Osteocyte (in vitro differentiated cells): Measurements from ENCODE around the gene CADPS. TPM values are rescaled to one million over a fixed set of nuclear protein-coding genes. Genes with fewer than 3 reads are reported as not detected.

ENCODE experiments used
- DNase-seq: peaks from one replicate; pipeline ENCODE4 v3.0.0; 2021; ENCODE audit warnings: mixed read lengths; ENCODE audit not compliant: unreplicated experiment; ENCODE audit errors: extremely low spot score
- H3K27ac Mint-ChIP-seq: one replicate; pipeline ENCODE4 v1.8.0; 2021; ENCODE audit warnings: mild to moderate bottlenecking, mixed read lengths; ENCODE audit not compliant: unreplicated experiment
- H3K27me3 Mint-ChIP-seq: one replicate; pipeline ENCODE4 v1.8.0; 2021; ENCODE audit warnings: mixed read lengths; ENCODE audit not compliant: unreplicated experiment
- H3K36me3 Mint-ChIP-seq: one replicate; pipeline ENCODE4 v1.8.0; 2021; ENCODE audit warnings: mixed read lengths; ENCODE audit not compliant: unreplicated experiment
- H3K4me1 Mint-ChIP-seq: one replicate; pipeline ENCODE4 v1.8.0; 2021; ENCODE audit warnings: mixed read lengths; ENCODE audit not compliant: unreplicated experiment
- H3K4me3 Mint-ChIP-seq: one replicate; pipeline ENCODE4 v1.8.0; 2021; ENCODE audit warnings: mild to moderate bottlenecking, moderate library complexity, mixed read lengths; ENCODE audit not compliant: unreplicated experiment
- H3K9me3 Mint-ChIP-seq: one replicate; pipeline ENCODE4 v1.8.0; 2021; ENCODE audit warnings: mixed read lengths; ENCODE audit not compliant: unreplicated experiment
- CTCF ChIP-seq: fragments of 200-600 bp; sonication (generic); IDR thresholded peaks from 2 replicates; pipeline ENCODE4 v1.5.0; 2021; ENCODE audit warnings: antibody characterized with exemption, mild to moderate bottlenecking, moderate library complexity
- total RNA-seq: library from RNA; stranded (reverse); gene quantifications from 2 replicates; pipeline ENCODE4 v1.2.1, GENCODE V29; 2021

CADPS gene
- total RNA-seq, 1 donor from 2014 or later: not detected

GRCh38 chr3:62672270-62672987 lies 202.8 kb downstream of the CADPS start:
- Mint-ChIP-seq H3K27me3 (peaks cover 34% of the 10 kb centered on the region), H3K36me3 (no peaks in the 10 kb centered on the region), H3K9me3 (no peaks in the 10 kb centered on the region)

GRCh38 chr3:62670351-62670750 lies 204.9 kb downstream of the CADPS start:
- no peak for TF ChIP-seq CTCF
- Mint-ChIP-seq H3K36me3 (no peaks in the 10 kb centered on the region), H3K27me3 (peaks cover 32% of the 10 kb centered on the region), H3K4me1 (no peaks in the 10 kb centered on the region), H3K4me3 (no peak overlapping the region), H3K27ac (no peak overlapping the region), H3K9me3 (no peaks in the 10 kb centered on the region)
- no peak for DNase-seq

More at GRCh38 chr3:62672270-62672987, 202.8 kb downstream of the CADPS start:
- Mint-ChIP-seq H3K4me1 (no peaks in the 10 kb centered on the region), H3K27ac (no peak overlapping the region), H3K4me3 (no peak overlapping the region)
- no peak for TF ChIP-seq CTCF
- DNase-seq: no peak

GRCh38 chr3:62669161-62669560 lies 206.1 kb downstream of the CADPS start:
- Mint-ChIP-seq H3K4me3 (no peak overlapping the region), H3K9me3 (no peaks in the 10 kb centered on the region), H3K4me1 (no peaks in the 10 kb centered on the region), H3K27me3 (peaks cover 30% of the 10 kb centered on the region), H3K27ac (no peak overlapping the region), H3K36me3 (no peaks in the 10 kb centered on the region)
- DNase-seq: no peak
- no peak for TF ChIP-seq CTCF

GRCh38 chr3:62667714-62668113 lies 207.5 kb downstream of the CADPS start:
- Mint-ChIP-seq H3K27me3 (peaks cover 31% of the 10 kb centered on the region), H3K4me3 (no peak overlapping the region)

More at GRCh38 chr3:62667714-62668113, 207.5 kb downstream of the CADPS start:
- Mint-ChIP-seq H3K27ac (no peak overlapping the region), H3K36me3 (no peaks in the 10 kb centered on the region), H3K9me3 (no peaks in the 10 kb centered on the region), H3K4me1 (no peaks in the 10 kb centered on the region)
- no peak for TF ChIP-seq CTCF
- DNase-seq: no peak
